ENCODE data around the gene SEC16A. TPM values are rescaled to one million over a fixed set of nuclear protein-coding genes. Genes with fewer than 3 reads are reported as not detected.

The SEC16A gene
- total RNA-seq, 1 experiment from 2014 or later, result 56.4 TPM

DNA sequence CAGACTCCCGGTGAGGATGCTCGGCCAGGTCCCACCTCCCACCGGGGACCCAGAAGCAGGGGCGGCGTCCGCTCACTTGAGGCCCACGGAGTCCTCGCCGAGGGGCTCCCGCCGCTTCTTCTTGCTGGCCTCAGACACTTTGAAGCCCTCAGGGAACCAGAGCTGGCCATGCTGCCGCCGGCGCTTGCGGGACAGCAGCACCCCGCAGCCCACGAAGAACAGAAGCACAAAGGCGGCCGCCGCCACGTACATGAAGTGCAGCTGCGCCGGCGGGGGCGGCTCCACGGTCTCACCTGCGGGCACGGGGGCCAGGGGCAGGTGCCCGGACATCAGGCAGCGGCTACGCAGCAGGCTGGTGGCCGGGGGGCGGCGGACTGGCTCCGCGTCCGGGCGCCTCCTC, 19.4 kb upstream of the SEC16A start:
- no peak overlapping the region for H3K4me3 Mint-ChIP-seq
- no peak overlapping the region for H3K27ac Mint-ChIP-seq
- no peak overlapping the region for H3T11ph ChIP-seq (ENCODE audit: low read length)

More for the DNA sequence above, 19.4 kb upstream of the SEC16A start:
- no peak for DNase-seq
- no peak overlapping the region for H2BK12ac ChIP-seq (ENCODE audit: insufficient read length, low read depth, low read length)
- H3K18ac ChIP-seq (ENCODE audit: insufficient read length, low read depth, low read length), result no peak overlapping the region
- H3K36me3 Mint-ChIP-seq (ENCODE audit: insufficient read depth in 1 of 3, low read depth in 3 of 3), result peaks cover 12 to 64% (median 61%) of the 10 kb centered on the region in 3 experiments; a peak in 6 of 7 replicates
- no peaks in the 10 kb centered on the region for H3K4me1 Mint-ChIP-seq
- no peak overlapping the region for H2BK20ac ChIP-seq (ENCODE audit: low read depth, low read length, poor library complexity, severe bottlenecking)
- no peaks in the 10 kb centered on the region for H3K23me2 ChIP-seq (ENCODE audit: insufficient read length, low read depth, low read length, poor library complexity, severe bottlenecking)
- no CpG with 5 or more reads among the region's 38 CpGs for WGBS (ENCODE audit: extremely low coverage, insufficient read length, low lambda C conversion rate)
- no peak overlapping the region for H2AK5ac ChIP-seq (ENCODE audit: insufficient read length, low read length)
- no peak overlapping the region for H2BK15ac ChIP-seq (ENCODE audit: low read depth, low read length)
- H3K4ac ChIP-seq (ENCODE audit: low read depth, low read length), result no peak overlapping the region
- H3K4me1 ChIP-seq (ENCODE audit: insufficient read depth, low read length), result no peaks in the 10 kb centered on the region
- H3K79me1 ChIP-seq (ENCODE audit: insufficient read depth, low read depth, low read length, poor library complexity, severe bottlenecking), result no peaks in the 10 kb centered on the region
- H3K9me3 Mint-ChIP-seq, result no peaks in the 10 kb centered on the region
- no peak overlapping the region for H2AFZ ChIP-seq (ENCODE audit: low read length)
- no peak overlapping the region for H3K14ac ChIP-seq (ENCODE audit: insufficient read depth, low read length)
- no peak overlapping the region for H4K5ac ChIP-seq (ENCODE audit: insufficient read length, low read depth, low read length)
- H4K20me1 ChIP-seq (ENCODE audit: control insufficient read depth, insufficient read depth, insufficient read length), result no peaks in the 10 kb centered on the region
- no peak overlapping the region for H4K8ac ChIP-seq (replicated peaks; ENCODE audit: insufficient read length, low read depth, low read length)
- H3K9me3 ChIP-seq (ENCODE audit: control insufficient read depth, low read depth, low read length), result no peaks in the 10 kb centered on the region
- no peaks in the 10 kb centered on the region for H3K27me3 ChIP-seq (ENCODE audit: insufficient read depth, low read length)
- H3K56ac ChIP-seq (ENCODE audit: insufficient read length, low read depth, low read length), result no peak overlapping the region
- no peaks in the 10 kb centered on the region for H3K79me2 ChIP-seq (ENCODE audit: insufficient read depth, low read length)
- no peak overlapping the region for H3K23ac ChIP-seq (ENCODE audit: insufficient read length, low read depth, low read length)
- H3K4me2 ChIP-seq (ENCODE audit: insufficient read depth, insufficient read length, low read length), result no peak overlapping the region
- H3K9ac ChIP-seq (ENCODE audit: extremely low read depth, insufficient read length, low read length), result no peak overlapping the region
- no peak overlapping the region for H2BK5ac ChIP-seq (ENCODE audit: insufficient read length, low read length)
- no peak overlapping the region for H4K91ac ChIP-seq (ENCODE audit: insufficient read length, low read depth, low read length)
- H3K27me3 Mint-ChIP-seq (ENCODE audit: low read depth), result no peaks in the 10 kb centered on the region
- TF ChIP-seq, protein P1, sequence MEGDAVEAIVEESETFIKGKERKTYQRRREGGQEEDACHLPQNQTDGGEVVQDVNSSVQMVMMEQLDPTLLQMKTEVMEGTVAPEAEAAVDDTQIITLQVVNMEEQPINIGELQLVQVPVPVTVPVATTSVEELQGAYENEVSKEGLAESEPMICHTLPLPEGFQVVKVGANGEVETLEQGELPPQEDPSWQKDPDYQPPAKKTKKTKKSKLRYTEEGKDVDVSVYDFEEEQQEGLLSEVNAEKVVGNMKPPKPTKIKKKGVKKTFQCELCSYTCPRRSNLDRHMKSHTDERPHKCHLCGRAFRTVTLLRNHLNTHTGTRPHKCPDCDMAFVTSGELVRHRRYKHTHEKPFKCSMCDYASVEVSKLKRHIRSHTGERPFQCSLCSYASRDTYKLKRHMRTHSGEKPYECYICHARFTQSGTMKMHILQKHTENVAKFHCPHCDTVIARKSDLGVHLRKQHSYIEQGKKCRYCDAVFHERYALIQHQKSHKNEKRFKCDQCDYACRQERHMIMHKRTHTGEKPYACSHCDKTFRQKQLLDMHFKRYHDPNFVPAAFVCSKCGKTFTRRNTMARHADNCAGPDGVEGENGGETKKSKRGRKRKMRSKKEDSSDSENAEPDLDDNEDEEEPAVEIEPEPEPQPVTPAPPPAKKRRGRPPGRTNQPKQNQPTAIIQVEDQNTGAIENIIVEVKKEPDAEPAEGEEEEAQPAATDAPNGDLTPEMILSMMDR (conservative IDR thresholded peaks at IDR 0.05), result no peak
- no peak overlapping the region for H3K27ac ChIP-seq (ENCODE audit: insufficient read length, low read depth, low read length)
- no peak overlapping the region for H2BK120ac ChIP-seq (ENCODE audit: low read depth, low read length, poor library complexity, severe bottlenecking)
